ENCODE results near the gene COPA.

The COPA gene

GRCh38 chr1:160285506-160285905 lies 57.5 kb downstream of the COPA start:
- H3K4me3 ChIP-seq (ENCODE audit: low read length) = no peak overlapping the region
- no peak for TF ChIP-seq CTCF (IDR thresholded peaks at IDR 0.05; ENCODE audit: insufficient read depth, low read depth, low read length, missing control alignments)
- no peak for DNase-seq (ENCODE audit: low read depth)

GRCh38 chr1:160284782-160285344 lies 58.2 kb downstream of the COPA start, which contains the start of gene PEX19:
PEX19 (minus strand) TSS chr1:160285133; CDS start chr1:160285124, 9 bp downstream.
- DNase-seq (ENCODE audit: low read depth) = peak; percentile 96
- TF ChIP-seq CTCF (IDR thresholded peaks at IDR 0.05; ENCODE audit: insufficient read depth, low read depth, low read length, missing control alignments) = no peak
- peak within 1 kb of the TSS; percentile 68 for H3K4me3 ChIP-seq (ENCODE audit: low read length)

- peak overlapping the region; percentile 68 for H3K4me3 ChIP-seq (ENCODE audit: low read length)
- TF ChIP-seq CTCF (IDR thresholded peaks at IDR 0.05; ENCODE audit: insufficient read depth, low read depth, low read length, missing control alignments) = no peak
- DNase-seq (ENCODE audit: low read depth) = peak; percentile 65
These were observed 58.7 kb downstream of the COPA start for GRCh38 chr1:160284220-160284781.

GRCh38 chr1:160282807-160283206 lies 60.2 kb downstream of the COPA start:
- no peak for TF ChIP-seq CTCF (IDR thresholded peaks at IDR 0.05; ENCODE audit: insufficient read depth, low read depth, low read length, missing control alignments)
- DNase-seq (ENCODE audit: low read depth) = no peak
- H3K4me3 ChIP-seq (ENCODE audit: low read length) = no peak overlapping the region

GRCh38 chr1:160277987-160278386 lies 65.1 kb downstream of the COPA start:
- TF ChIP-seq CTCF (IDR thresholded peaks at IDR 0.05; ENCODE audit: insufficient read depth, low read depth, low read length, missing control alignments) = no peak
- DNase-seq (ENCODE audit: low read depth) = no peak
- H3K4me3 ChIP-seq (ENCODE audit: low read length) = no peak overlapping the region

GRCh38 chr1:160277330-160277729 lies 65.7 kb downstream of the COPA start:
- no peak for DNase-seq (ENCODE audit: low read depth)
- no peak overlapping the region for H3K4me3 ChIP-seq (ENCODE audit: low read length)
- TF ChIP-seq CTCF (IDR thresholded peaks at IDR 0.05; ENCODE audit: insufficient read depth, low read depth, low read length, missing control alignments) = no peak

- DNase-seq (ENCODE audit: low read depth) = no peak
- no peak overlapping the region for H3K4me3 ChIP-seq (ENCODE audit: low read length)
- TF ChIP-seq CTCF (IDR thresholded peaks at IDR 0.05; ENCODE audit: insufficient read depth, low read depth, low read length, missing control alignments) = no peak
These were observed 72.0 kb downstream of the COPA start for GRCh38 chr1:160271025-160271424.

All from epithelial cell of esophagus (primary cell).